Right lobe of liver (tissue), 4 donors: ENCODE measurements around the gene DLAT.
"Not testable (repeated sequence)": the region's sequence is repeated elsewhere in the genome, so short reads cannot be mapped to it uniquely, and the experiment has no call there.

Experiments
- CTCF ChIP-seq, 4 donors: fragments of 200-600 bp in 3 of 4; fragments of 450-650 bp in 1 of 4; IDR thresholded peaks; one replicate each; pipeline versions ENCODE4 v1.5.1 to v1.8.0; 2016 to 2022; ENCODE audit warnings: antibody characterized with exemption in 4 of 4, mild to moderate bottlenecking in 2 of 4
- POLR2A ChIP-seq: fragments of 450-650 bp; IDR thresholded peaks from one replicate; pipeline ENCODE4 v1.6.1; 2017; ENCODE audit warnings: antibody characterized with exemption, mild to moderate bottlenecking
- donor health status: DM: no; HTN: no; CAD: no.
- donor health status: DM: no; HTN: no; CAD: no.
- donor health status: DM: no; HTN: yes; CAD: no.

DNA sequence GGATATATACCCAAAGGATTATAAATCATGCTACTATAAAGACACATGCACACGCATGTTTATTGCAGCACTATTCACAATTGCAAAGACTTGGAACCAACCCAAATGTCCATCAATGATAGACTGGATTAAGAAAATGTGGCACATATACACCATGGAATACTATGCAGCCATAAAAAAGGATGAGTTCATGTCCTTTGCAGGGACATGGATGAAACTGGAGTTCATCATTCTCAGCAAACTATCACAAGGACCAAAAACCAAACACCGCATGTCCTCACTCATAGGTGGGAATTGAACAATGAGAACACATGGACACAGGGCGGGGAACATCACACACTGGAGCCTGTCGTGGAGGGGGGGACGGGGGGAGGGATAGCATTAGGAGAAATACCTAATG, 13.8 kb upstream of the DLAT start:
- not testable (repeated sequence) for TF ChIP-seq CTCF (IDR thresholded peaks at IDR 0.05); POLR2A
